ENCODE results near the gene CNTNAP2.

DNA sequence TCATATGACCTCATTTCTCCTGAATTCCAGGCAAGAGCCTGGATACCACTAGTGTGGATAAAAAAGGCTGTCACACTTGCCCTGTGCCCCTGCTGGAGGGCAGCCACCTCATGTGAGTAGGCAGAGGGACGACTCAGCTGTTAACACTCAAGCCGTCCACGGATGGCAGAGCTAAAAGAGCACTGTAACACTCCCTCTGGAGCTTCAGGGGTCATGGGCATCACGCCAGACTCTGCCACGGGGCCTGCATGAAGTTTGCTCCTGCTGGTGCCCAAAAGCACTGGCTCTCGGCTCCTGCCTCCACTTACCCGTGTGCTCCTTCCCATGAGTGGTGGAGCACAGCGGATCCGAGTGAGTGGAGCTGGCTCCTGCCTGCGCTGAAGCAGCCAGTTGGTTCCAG lies 1554.2 kb downstream of the CNTNAP2 start:
- TF ChIP-seq, protein P1, sequence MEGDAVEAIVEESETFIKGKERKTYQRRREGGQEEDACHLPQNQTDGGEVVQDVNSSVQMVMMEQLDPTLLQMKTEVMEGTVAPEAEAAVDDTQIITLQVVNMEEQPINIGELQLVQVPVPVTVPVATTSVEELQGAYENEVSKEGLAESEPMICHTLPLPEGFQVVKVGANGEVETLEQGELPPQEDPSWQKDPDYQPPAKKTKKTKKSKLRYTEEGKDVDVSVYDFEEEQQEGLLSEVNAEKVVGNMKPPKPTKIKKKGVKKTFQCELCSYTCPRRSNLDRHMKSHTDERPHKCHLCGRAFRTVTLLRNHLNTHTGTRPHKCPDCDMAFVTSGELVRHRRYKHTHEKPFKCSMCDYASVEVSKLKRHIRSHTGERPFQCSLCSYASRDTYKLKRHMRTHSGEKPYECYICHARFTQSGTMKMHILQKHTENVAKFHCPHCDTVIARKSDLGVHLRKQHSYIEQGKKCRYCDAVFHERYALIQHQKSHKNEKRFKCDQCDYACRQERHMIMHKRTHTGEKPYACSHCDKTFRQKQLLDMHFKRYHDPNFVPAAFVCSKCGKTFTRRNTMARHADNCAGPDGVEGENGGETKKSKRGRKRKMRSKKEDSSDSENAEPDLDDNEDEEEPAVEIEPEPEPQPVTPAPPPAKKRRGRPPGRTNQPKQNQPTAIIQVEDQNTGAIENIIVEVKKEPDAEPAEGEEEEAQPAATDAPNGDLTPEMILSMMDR (IDR thresholded peaks at IDR 0.05): no peak
- TF ChIP-seq, protein P2, sequence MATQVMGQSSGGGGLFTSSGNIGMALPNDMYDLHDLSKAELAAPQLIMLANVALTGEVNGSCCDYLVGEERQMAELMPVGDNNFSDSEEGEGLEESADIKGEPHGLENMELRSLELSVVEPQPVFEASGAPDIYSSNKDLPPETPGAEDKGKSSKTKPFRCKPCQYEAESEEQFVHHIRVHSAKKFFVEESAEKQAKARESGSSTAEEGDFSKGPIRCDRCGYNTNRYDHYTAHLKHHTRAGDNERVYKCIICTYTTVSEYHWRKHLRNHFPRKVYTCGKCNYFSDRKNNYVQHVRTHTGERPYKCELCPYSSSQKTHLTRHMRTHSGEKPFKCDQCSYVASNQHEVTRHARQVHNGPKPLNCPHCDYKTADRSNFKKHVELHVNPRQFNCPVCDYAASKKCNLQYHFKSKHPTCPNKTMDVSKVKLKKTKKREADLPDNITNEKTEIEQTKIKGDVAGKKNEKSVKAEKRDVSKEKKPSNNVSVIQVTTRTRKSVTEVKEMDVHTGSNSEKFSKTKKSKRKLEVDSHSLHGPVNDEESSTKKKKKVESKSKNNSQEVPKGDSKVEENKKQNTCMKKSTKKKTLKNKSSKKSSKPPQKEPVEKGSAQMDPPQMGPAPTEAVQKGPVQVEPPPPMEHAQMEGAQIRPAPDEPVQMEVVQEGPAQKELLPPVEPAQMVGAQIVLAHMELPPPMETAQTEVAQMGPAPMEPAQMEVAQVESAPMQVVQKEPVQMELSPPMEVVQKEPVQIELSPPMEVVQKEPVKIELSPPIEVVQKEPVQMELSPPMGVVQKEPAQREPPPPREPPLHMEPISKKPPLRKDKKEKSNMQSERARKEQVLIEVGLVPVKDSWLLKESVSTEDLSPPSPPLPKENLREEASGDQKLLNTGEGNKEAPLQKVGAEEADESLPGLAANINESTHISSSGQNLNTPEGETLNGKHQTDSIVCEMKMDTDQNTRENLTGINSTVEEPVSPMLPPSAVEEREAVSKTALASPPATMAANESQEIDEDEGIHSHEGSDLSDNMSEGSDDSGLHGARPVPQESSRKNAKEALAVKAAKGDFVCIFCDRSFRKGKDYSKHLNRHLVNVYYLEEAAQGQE (IDR thresholded peaks at IDR 0.05; ENCODE audit: insufficient read depth in 1 of 2, low read depth in 2 of 2, low read length in 1 of 2): no peak
- no peak for TF ChIP-seq POLR2AphosphoS5 (IDR thresholded peaks at IDR 0.05; ENCODE audit: low read depth, low read length)
